HG02973 (cell line): ENCODE measurements around the gene BNIP5.
"Not testable (repeated sequence)": the region's sequence is repeated elsewhere in the genome, so short reads cannot be mapped to it uniquely, and the experiment has no call there.

Experiments used
- ATAC-seq: cut with Tn5 transposase; IDR thresholded peaks from one replicate; pipeline ENCODE4 v1.9.1; 2021; ENCODE audit warnings: moderate library complexity; ENCODE audit not compliant: unreplicated experiment

Gene BNIP5

DNA sequence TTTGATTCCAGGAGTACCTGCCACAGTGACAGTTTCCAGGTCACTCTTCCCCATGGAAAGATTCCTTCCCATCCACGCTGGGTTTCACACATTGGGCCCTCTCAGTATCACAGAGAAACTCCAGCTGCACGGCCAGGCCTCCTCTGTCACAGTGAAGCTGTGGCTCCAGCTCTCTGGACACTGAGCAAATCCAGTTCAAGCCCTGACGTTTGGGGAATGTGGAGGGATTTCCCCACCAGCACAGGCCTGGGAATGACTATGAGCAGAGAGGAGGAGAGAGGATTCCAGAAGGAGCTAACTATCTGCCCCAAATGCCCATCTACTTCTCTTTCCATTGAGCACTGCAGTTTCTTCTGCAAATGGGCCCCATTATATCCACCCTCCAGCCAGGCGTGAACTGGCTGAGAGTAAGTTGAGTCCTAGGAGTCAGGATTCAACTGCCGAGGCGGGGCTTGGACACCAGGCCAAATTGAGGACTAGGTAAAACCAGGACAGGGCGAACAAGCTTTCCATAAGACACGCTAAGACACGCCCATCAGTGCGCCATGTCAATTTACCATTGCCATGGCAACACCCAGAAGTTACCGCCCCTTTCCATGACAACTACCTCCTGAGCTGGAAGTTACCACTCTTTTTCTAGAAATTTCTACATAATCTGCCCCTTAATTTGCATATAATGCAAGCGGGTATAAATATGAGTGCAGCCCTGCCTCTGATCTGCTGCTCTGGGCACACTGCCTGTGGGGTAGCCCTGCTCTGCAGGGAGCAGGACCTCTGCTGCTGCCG lies 9.2 kb upstream of the BNIP5 start:
- no peak for ATAC-seq

DNA sequence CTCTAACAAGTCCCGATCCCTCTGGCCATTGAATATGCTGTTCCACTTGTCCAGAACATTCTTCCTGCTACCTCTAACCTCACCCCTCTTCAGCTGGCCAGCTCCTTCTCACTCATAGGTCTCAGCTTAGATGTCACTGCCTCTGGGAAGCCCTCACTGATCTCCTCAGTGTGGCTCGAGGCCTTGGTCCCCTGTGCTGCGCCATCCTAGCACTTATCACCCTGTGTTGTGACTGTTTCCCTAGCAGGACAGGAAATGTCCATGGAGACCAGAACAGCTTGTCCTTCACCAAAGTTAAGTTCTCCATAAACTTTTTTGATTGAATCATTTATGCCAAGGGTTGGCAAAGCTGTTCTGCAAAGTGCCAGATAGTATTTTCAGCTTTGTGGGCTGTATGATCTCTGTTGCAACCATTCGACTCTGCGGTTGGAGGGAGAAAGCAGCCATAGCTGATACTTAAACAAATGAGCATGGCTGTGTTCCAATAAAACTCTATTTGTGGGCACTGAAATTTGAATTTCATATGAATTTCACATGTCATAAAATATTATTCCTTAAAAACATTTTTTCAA lies 6.5 kb upstream of the BNIP5 start:
- no peak for ATAC-seq

DNA sequence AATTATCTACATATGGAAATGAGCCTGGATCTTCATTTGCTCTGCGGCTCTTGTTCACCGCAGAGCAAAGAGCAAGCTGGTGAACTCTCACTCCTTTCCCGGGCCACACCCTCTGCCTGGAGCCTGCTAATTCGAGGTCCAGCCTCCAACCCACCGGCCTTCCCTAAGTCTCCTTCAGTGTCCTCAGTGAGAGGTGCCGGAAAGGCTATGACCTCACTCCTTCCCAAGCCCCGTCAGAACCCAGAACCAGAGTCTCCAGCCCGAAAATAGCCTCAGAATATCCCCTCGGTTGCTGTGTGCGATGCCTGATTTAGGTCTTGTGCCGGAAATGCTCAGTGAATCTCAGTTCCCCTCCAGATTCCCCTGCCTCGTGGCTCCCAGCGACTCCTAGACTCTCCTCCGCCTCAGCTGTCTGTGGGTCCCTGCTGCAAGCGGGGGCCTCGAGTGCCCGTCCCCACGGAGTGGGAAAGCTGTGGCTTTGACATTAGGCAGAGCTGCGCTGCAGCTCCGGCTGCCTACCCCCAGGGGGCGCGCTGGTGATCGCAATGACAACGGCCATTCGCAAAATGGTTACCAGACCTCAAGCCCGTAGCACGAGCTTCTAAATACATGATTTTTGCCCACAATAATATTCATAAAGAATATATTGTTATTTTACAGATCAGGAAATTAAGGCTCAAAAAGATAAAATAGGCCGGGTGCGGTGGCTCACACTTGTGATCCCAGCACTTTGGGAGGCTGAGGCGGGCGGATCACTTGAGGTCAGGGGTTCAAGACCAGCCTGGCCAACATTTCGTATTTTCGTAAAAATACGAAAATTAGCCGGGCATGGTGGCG lies 4.1 kb upstream of the BNIP5 start:
- ATAC-seq: no peak

DNA sequence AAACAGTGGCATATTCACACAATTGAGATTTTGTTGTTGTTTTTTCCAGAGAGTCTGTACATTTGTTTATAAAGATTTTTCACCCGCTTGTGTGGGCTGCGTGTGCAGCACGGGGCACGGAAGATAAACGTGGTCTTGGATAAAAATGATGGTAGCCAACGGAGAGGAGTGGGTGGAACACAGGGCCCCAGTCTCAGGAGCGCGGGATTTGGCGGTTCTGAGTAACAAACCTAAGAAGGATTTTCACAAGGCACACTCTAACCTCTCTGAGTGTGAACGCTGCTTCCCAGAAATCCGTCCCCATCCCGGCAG lies 3.6 kb upstream of the BNIP5 start:
- no peak for ATAC-seq

DNA sequence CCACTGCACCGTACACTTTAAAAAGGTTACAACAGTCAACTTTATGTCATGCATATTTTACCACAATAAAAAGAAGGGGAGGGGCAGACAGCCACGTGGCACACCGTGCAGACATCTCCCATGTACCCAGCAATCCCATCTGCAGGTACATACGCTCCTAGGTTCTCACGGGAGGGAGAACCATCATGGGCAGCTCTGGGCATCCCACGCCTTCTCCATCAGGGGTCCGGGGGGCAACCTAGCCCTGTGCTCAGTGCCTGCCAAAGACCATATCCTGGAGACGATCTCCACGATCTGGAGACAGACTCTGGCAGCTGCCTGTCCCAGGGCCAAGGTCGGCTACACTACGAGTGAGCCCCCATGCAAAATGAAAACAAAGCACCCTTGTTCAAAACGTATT lies 2.5 kb upstream of the BNIP5 start:
- no peak for ATAC-seq

DNA sequence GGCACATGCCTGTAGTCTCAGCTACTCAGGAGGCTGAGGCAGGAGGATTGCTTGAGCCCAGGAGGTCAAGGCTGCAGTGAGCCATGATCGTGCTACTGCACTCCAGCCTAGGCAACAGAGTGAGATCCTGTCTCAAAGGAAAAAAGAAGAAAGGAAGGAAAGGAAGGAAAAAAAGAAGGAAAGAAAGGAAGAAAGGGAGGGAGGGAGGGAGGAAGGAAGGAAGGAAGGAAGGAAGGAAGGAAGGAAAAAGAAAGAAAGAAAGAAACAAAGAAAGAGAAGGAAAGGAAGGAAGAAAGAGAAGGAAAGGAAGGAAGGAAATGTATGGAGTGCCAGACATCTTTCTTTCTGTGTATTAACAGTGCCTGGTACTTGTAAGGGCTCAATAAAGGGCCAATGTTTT lies 1.5 kb upstream of the BNIP5 start:
- ATAC-seq: not testable (repeated sequence)

DNA sequence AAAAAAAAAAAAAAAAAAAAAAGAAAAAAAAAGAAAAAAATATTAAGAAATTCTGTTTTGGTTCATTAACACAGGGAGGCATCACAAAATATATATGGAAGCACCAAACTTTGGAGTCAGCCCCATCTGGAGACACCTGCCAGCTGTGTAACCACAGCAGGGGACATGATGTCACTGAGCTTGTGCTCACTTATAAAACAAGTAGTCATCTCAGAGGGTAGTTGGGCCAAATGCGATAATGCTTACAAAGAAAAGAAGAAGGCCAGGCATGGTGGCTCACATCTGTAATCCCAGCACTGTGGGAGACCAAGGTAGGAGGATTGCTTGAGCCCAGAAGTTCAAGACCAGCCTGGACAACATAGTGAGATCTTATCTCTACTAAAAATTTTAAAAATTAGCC lies 1.1 kb upstream of the BNIP5 start:
- ATAC-seq: no peak

DNA sequence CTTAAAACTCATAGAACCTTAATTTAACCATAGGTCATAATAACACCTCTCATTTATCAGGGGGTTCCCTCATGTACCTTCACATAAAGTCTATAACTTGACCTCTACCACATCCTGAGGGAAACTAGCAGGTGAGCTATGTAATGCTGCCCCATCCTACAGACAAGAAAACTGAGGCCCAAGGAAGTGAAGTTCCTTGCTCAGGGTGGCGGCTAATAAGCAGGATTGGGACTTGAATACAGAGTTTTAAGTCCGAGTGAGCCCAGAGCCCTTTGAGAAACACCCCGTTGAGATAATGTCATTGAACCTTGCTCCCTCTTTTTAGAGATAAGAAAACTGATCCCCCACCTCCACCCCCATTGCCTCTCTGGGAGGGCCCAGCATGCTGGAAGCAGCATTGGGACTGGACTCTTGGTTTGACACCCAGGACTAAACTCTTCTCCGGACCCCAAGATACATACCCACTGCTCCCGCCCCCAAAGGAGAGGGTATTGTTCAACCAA lies 429 bp downstream of the BNIP5 start:
- ATAC-seq: no peak

DNA sequence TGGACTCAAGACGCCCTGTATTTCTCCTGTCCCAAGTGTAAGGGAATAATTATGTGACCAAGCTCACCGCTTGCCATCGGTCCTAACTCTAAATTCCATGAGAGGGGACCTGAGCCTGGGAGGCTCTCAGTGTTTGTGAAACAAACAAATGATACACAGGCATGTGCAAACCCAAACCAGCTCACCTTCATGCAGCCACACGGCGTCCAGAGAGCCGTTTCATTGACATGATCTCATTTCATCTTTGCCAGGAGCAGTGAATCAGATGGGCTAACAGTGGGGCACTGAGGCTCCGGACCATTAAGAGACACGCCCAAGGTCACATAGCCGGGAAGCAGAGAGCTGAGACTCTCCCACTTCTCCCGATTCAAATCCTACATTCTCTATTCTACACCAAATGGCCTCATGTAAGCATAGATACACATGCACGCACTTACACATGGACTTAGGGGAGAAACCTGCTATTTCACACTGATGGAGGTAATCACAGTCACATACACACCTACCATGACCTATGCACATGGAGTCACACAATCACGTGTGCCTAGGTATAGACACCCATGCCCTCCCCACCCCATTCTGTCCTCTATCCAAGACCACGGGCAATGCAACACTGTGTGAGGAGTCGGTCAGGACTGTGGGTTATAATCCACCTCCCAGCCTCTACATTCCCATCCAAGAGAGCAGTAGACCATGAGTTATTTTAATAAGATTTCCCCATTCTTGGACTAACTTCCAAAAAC lies 1.1 kb downstream of the BNIP5 start:
- ATAC-seq: no peak

DNA sequence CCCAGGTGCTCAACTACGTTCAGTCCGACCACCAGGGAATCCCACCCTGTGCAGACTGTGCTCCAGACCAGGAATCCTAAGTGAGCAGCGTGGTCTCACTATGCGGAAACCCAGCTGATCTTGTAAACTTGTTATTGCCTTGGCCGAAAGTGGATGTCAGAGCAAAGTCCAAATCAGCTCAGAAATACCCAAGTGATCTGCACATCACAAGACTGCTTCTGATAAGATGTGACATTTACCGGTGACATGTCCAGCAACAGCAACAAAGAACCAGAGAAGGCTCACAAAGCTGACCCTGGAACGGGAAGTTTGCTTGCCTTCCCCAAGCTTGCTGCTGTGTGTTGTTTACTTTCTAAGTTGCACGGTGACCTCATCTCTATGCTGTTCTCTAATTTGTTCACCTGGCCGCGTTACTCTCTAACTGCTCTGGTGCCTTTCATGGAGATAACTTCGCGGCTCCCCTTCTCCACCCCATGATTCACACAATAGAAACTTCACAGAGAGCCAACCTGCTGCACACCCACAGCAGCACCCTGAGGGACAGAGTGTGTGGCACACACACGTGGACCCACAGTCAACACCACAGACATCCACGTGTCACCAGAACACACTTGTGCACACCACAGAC lies 1.7 kb downstream of the BNIP5 start:
- no peak for ATAC-seq

DNA sequence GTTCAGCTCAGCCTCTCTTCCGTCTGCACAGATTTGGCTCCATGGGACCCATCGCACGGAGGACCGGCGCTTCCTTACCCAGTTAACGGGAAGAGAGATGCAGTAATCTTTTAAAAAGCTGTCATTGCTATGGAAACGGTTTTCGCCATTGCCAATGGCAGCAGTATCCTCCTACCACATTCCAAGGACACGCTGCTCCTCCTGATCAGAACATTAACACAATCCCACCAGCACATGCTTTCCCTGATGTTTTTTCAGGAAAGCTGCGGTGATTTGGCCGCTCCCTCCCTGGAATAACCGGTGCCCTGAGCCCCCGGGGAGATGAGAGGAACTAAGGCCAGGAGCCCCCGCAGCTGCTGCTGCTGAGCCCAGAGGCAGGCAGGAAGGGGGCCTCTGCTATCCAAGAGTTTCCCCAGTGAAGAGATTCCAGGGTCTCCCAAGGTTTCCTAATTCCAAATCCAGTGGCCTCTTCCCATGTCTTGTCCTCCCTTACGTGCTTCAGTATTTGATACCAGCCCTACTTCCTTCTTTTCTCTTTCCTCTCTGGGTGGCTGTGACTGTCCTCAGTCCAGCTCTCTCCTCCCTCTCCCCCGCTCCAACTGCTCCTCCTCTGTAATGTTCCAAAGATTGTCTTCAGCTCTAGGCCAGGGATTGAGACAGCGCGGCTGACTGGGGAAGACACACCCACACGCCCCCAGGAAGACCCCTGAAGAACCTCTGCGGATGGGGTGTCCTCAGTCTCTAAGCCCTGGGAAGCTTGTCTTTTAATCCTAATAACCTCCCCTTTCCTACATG lies 2.6 kb downstream of the BNIP5 start:
- no peak for ATAC-seq

DNA sequence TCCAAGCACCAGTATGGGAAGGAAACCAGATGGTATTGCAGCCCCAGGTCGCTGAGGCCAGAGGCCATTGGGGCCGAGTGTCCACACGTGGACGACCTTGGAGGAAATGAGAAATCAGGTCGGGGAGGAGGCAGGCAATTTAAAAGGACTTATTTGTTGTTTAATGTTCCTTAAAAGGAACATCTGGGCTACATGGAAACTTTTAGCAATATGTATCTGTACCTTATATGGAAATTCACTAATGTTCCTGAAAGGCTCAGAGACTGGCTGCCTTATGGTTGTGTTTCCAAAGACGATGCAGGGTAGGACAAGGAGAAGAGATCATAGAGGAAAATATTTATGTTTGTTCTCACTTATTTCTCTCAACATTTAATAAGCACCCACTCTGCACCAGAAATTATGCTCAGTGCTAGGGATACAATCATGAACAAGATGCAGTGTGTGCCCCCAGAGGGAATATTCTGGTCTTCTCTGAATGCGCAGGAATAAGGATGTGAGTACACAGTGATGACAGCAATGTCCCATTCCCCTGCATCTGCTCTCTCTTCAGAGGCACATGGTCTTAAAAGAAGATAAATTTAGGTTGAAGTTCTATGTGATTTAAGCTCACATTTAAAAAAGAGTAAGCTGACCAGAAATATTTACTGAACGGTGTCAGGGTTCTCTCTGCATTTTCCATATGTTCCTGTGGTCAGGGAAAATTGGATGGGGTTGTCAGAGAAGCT lies 3.4 kb downstream of the BNIP5 start:
- no peak for ATAC-seq

DNA sequence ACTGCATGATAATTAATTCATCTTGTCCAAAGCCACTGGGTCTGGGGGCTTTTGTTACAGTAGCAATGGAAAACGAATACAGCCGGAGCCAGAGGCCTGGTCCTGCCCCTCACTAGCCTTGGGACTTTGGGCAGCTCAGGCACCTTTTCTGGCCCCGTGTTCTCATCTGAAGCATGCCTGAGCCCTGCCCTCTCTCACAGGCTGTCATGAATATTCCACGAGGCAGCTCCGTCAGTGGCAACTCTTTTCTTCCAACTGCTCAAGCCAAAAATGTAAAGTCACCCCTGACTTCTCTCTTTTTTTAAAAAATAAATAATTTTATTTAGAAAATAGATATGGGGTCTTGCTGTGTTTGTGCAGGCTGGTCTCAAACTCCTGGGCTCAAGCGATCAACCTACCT lies 5.3 kb downstream of the BNIP5 start:
- no peak for ATAC-seq

DNA sequence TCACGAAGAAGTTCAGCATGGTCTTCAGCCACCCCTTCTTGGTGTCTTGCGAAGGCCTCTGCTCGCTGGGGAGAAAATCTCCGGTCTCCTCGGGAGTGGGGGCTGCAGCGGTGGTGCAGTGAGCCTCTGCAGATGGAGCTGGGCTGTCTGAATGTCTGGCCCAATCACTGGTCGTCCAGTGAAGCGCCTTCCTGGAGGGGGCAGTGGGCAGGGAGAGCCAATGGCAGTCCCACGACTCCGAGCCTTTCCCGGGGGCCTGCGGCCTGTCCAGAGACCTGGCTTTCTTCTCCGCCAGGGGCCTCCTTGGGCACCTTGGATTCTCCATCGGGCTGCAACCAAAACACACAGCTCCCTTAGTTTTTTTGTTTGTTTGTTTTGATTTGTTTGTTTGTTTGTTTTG lies 6.3 kb downstream of the BNIP5 start:
- no peak for ATAC-seq

DNA sequence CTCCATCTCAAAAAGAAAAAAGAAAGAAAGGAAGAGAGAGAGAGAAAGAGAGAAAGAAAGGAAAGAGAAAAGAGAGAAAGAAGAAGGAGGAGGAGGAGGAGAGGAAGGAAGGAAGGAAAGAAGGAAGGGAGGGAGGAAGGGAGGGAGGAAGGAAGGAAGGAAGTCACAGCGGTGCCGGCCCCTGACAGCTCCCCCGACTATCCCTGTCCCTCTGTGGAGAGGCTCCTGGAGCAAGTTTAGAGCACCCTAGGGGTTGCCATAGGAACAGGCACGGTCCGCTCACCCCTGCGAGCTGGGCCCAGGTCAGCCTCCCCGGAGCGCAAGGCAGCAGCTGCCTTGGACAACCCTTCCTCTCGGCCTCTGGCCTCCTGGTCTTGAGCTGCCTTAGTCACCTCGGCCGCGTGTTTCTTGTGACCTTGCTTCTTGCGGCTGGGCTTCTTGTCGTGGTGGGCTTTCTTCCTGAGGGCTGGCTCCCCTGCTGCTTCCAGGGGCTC lies 6.8 kb downstream of the BNIP5 start:
- ATAC-seq: no peak

DNA sequence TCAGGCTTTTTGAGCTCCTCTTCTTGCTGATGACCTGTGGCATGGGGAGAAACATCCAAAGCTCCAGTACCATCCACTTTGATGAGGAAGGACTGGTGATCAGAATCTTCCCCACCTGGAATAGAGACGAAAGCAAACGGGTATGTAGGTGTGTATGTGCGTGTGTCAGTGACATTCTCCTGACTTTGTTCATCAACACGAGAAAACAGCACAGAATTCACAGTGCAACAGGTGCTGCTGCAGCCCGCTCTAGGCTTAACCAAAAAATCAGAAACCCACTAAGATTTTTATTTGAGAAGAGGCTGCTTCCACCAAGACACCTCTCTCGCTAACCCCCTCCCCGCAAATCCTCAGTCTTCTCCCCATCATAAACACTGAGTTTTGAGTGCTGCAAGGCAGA lies 8.1 kb downstream of the BNIP5 start:
- no peak for ATAC-seq

DNA sequence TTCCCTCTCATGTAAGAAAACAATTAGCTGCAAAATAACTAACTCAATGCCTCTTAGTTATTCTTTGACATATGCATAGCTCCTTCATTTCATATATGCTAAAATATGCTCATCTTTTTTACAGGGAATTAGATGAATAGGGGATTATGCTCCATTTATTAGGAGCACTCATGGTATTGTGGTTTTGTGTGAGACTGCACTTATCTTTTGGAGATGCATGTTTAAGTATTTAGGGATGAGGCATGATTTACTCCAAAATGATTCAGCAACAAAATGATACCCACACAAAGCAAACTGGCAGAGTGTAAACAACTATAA lies 8.8 kb downstream of the BNIP5 start:
- ATAC-seq: no peak

DNA sequence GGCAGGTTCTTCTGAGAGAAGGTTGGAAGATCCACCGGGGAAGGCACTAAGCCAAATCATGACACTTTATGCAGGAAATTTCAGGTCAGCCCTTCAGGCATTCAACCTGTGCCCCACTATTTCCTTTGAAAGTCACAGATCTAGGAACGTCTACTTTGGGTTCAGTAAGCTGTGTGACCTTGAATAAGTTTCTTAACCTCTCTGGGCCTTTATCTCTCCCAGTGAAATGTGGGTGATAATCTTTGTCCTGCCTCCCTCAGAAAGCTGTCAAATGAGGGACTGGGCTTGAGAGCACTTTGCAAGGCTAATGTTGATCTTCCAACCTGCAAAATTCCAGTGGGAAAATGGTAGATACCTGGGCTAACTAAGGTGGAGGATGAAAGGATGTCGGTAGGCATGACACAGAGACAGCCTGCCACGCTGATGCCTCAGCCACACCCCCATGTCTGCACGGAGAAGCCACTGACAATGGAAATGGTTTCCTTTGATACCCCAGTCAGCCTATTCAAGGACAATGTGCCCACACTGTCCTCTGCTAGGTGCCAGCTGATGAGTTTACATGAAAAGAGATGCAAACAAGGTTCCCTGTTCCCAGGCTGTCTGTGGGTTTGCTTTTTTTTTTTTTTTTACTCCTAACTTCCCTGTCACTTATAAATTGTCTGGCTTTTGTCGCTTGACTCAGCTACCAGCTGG lies 9.3 kb downstream of the BNIP5 start:
- ATAC-seq: no peak
